H9 (cell line): Measurements from ENCODE around the gene SHC4. TPM values are rescaled to one million over a fixed set of nuclear protein-coding genes. Genes with fewer than 3 reads are reported as not detected.

Experiments used
- DNase-seq: peaks from one replicate; pipeline ENCODE4 v3.0.0-alpha.2; 2017
- H2AFZ ChIP-seq: one replicate; pipeline ENCODE4 v1.6.1; 2013; ENCODE audit warnings: mild to moderate bottlenecking, low read length, control low read depth, moderate library complexity
- H2AK5ac ChIP-seq: 2 replicates; pipeline ENCODE4 v1.6.1; 2013; ENCODE audit warnings: low read length, control low read depth, mixed read lengths; ENCODE audit not compliant: insufficient read length
- H2BK120ac ChIP-seq: one replicate; pipeline ENCODE4 v1.6.1; 2013; ENCODE audit warnings: low read depth, mild to moderate bottlenecking, low read length, control low read depth, inconsistent platforms; ENCODE audit not compliant: poor library complexity, severe bottlenecking
- H2BK12ac ChIP-seq: 2 replicates; pipeline ENCODE4 v1.6.1; 2013; ENCODE audit warnings: low read length, control low read depth, mixed read lengths, low read depth; ENCODE audit not compliant: insufficient read length
- H2BK15ac ChIP-seq: 2 replicates; pipeline ENCODE4 v1.6.1; 2013; ENCODE audit warnings: low read depth, low read length, control low read depth
- H2BK20ac ChIP-seq: one replicate; pipeline ENCODE4 v1.6.1; 2013; ENCODE audit warnings: low read depth, mild to moderate bottlenecking, low read length, control low read depth, inconsistent platforms; ENCODE audit not compliant: poor library complexity, severe bottlenecking
- H2BK5ac ChIP-seq: 2 replicates; pipeline ENCODE4 v1.6.1; 2013; ENCODE audit warnings: low read length, control low read depth, mixed read lengths; ENCODE audit not compliant: insufficient read length
- H3K14ac ChIP-seq: 2 replicates; pipeline ENCODE4 v1.6.1; 2013; ENCODE audit warnings: low read length, control low read depth; ENCODE audit not compliant: insufficient read depth
- H3K18ac ChIP-seq: 2 replicates; pipeline ENCODE4 v1.6.1; 2013; ENCODE audit warnings: low read depth, mild to moderate bottlenecking, mixed read lengths, low read length, control low read depth; ENCODE audit not compliant: insufficient read length
- H3K23ac ChIP-seq: 2 replicates; pipeline ENCODE4 v1.6.1; 2013; ENCODE audit warnings: low read length, control low read depth, mixed read lengths, low read depth; ENCODE audit not compliant: insufficient read length
- H3K23me2 ChIP-seq: 2 replicates; pipeline ENCODE4 v1.6.1; 2013; ENCODE audit warnings: low read depth, mild to moderate bottlenecking, mixed read lengths, low read length, control low read depth; ENCODE audit not compliant: insufficient read length, poor library complexity, severe bottlenecking
- H3K27ac ChIP-seq: 2 replicates; pipeline ENCODE4 v1.5.1; 2013; ENCODE audit warnings: low read length, control low read depth, mixed read lengths, low read depth; ENCODE audit not compliant: insufficient read length
- H3K27me3 ChIP-seq: 2 replicates; pipeline ENCODE4 v1.6.1; 2013; ENCODE audit warnings: low read length, control low read depth, inconsistent platforms; ENCODE audit not compliant: insufficient read depth
- H3K4ac ChIP-seq: 2 replicates; pipeline ENCODE4 v1.6.1; 2013; ENCODE audit warnings: low read depth, mild to moderate bottlenecking, control low read depth, inconsistent platforms, low read length, moderate library complexity
- H3K4me1 ChIP-seq: 2 replicates; pipeline ENCODE4 v1.6.1; 2013; ENCODE audit warnings: low read length, control low read depth, inconsistent platforms; ENCODE audit not compliant: insufficient read depth
- H3K4me2 ChIP-seq: 2 replicates; pipeline ENCODE4 v1.6.1; 2013; ENCODE audit warnings: low read length, control low read depth, mixed read lengths; ENCODE audit not compliant: insufficient read length, insufficient read depth
- H3K56ac ChIP-seq: 2 replicates; pipeline ENCODE4 v1.6.1; 2013; ENCODE audit warnings: low read depth, mild to moderate bottlenecking, mixed read lengths, low read length, control low read depth; ENCODE audit not compliant: insufficient read length
- H3K79me1 ChIP-seq: 2 replicates; pipeline ENCODE4 v1.6.1; 2013; ENCODE audit warnings: low read depth, mild to moderate bottlenecking, moderate library complexity, low read length, control low read depth, inconsistent platforms; ENCODE audit not compliant: insufficient read depth, poor library complexity, severe bottlenecking
- H3K79me2 ChIP-seq: 2 replicates; pipeline ENCODE4 v1.6.1; 2013; ENCODE audit warnings: low read length, control low read depth, inconsistent platforms; ENCODE audit not compliant: insufficient read depth
- H3K9ac ChIP-seq: 2 replicates; pipeline ENCODE4 v1.6.1; 2013; ENCODE audit warnings: low read length, control low read depth, mixed read lengths; ENCODE audit not compliant: insufficient read length; ENCODE audit errors: extremely low read depth
- H3K9me3 ChIP-seq: one replicate; pipeline ENCODE4 v1.6.1; 2013; ENCODE audit warnings: low read depth, low read length, inconsistent platforms; ENCODE audit not compliant: control insufficient read depth
- H3T11ph ChIP-seq: one replicate; pipeline ENCODE4 v1.6.1; 2013; ENCODE audit warnings: mild to moderate bottlenecking, low read length, control low read depth, inconsistent platforms
- H4K20me1 ChIP-seq: one replicate; pipeline ENCODE4 v1.6.1; 2013; ENCODE audit not compliant: control insufficient read depth, insufficient read length, insufficient read depth
- H4K5ac ChIP-seq: 2 replicates; pipeline ENCODE4 v1.6.1; 2013; ENCODE audit warnings: low read depth, mild to moderate bottlenecking, mixed read lengths, low read length, control low read depth; ENCODE audit not compliant: insufficient read length
- H4K8ac ChIP-seq: replicated peaks from 2 replicates; pipeline ENCODE4 v1.6.1; 2013; ENCODE audit warnings: low read length, control low read depth, mixed read lengths, low read depth; ENCODE audit not compliant: insufficient read length
- H4K91ac ChIP-seq: 2 replicates; pipeline ENCODE4 v1.6.1; 2013; ENCODE audit warnings: low read depth, mild to moderate bottlenecking, moderate library complexity, mixed read lengths, low read length, control low read depth; ENCODE audit not compliant: insufficient read length
- H3K27ac Mint-ChIP-seq, 3 experiments: 2 replicates in 2 of 3; 3 replicates in 1 of 3; pipeline ENCODE4 v1.8.0; 2020 to 2021; ENCODE audit warnings: mixed read lengths in 3 of 3, mild to moderate bottlenecking in 1 of 3, moderate library complexity in 1 of 3
- H3K27me3 Mint-ChIP-seq: 2 replicates; pipeline ENCODE4 v1.8.0; 2021; ENCODE audit warnings: low read depth, mild to moderate bottlenecking, moderate library complexity, mixed read lengths
- H3K36me3 Mint-ChIP-seq, 3 experiments: 2 replicates in 2 of 3; 3 replicates in 1 of 3; pipeline ENCODE4 v1.8.0; 2020 to 2021; ENCODE audit warnings: low read depth in 3 of 3, mixed read lengths in 3 of 3; ENCODE audit not compliant: insufficient read depth in 1 of 3
- H3K4me1 Mint-ChIP-seq, 2 experiments: 2 replicates each; pipeline ENCODE4 v1.8.0; 2020; ENCODE audit warnings: mixed read lengths in 2 of 2
- H3K4me3 Mint-ChIP-seq, 2 experiments: 2 replicates in 1 of 2; 3 replicates in 1 of 2; pipeline ENCODE4 v1.8.0; 2020 to 2021; ENCODE audit warnings: mild to moderate bottlenecking in 2 of 2, mixed read lengths in 2 of 2, moderate library complexity in 1 of 2
- H3K9me3 Mint-ChIP-seq, 2 experiments: 2 replicates in 1 of 2; 3 replicates in 1 of 2; pipeline ENCODE4 v1.8.0; 2020; ENCODE audit warnings: mild to moderate bottlenecking in 2 of 2, mixed read lengths in 2 of 2, moderate library complexity in 1 of 2
- CTCF ChIP-seq: fragments of 200-600 bp; sonication (generic); conservative IDR thresholded peaks from 3 replicates; pipeline ENCODE4 v1.8.0; 2021; ENCODE audit warnings: antibody characterized with exemption, mild to moderate bottlenecking
- WGBS: extraction: QIAGEN DNeasy Blood & Tissue Kit; methylation state at CpG from one replicate; pipeline ENCODE4 v1.1.7; 2013; ENCODE audit warnings: missing lambda C conversion rate, low lambda C conversion rate, mixed read lengths; ENCODE audit not compliant: insufficient read length; ENCODE audit errors: extremely low coverage; 5-methylcytosine and 5-hydroxymethylcytosine counted together
- total RNA-seq: library from RNA; stranded (reverse); gene quantifications from 2 replicates; pipeline ENCODE4 v1.2.1, GENCODE V29; 2021

Gene SHC4
- total RNA-seq, 1 experiment from 2014 or later, result 0.26 TPM

- Histone ChIP-seq H2BK12ac (no peak overlapping the region), H3K23ac (no peak overlapping the region), H2BK15ac (no peak overlapping the region), H3K27ac (no peak overlapping the region), H4K5ac (no peak overlapping the region), H3K14ac (no peak overlapping the region), H2BK120ac (no peak overlapping the region), H3K18ac (no peak overlapping the region), H3K56ac (no peak overlapping the region), H2AK5ac (no peak overlapping the region), H4K91ac (no peak overlapping the region), H4K8ac (no peak overlapping the region), H4K20me1 (no peaks in the 10 kb centered on the region), H3K4me1 (no peaks in the 10 kb centered on the region), H3K9ac (no peak overlapping the region), H3K23me2 (no peaks in the 10 kb centered on the region), H3K9me3 (no peaks in the 10 kb centered on the region), H3K4ac (no peak overlapping the region), H3K79me1 (no peaks in the 10 kb centered on the region), H3K4me2 (no peak overlapping the region), H3K27me3 (no peaks in the 10 kb centered on the region), H3K79me2 (no peaks in the 10 kb centered on the region), H2BK5ac (no peak overlapping the region), H2BK20ac (no peak overlapping the region), H2AFZ (no peak overlapping the region), H3T11ph (no peak overlapping the region)
- no peak for TF ChIP-seq CTCF
- no peak for DNase-seq
- Mint-ChIP-seq H3K4me1 (no peaks in the 10 kb centered on the region), H3K27ac (no peak overlapping the region), H3K9me3 (no peaks in the 10 kb centered on the region), H3K36me3 (peaks cover 9 to 27% (median 12%) of the 10 kb centered on the region in 3 experiments; a peak in 6 of 7 replicates), H3K27me3 (no peaks in the 10 kb centered on the region), H3K4me3 (no peak overlapping the region)
- no CpG with 5 or more reads among the region's 2 CpGs for WGBS
These were observed 182.7 kb downstream of the SHC4 start for GRCh38 chr15:48781017-48781416.
